ENCODE results near the gene USP25. TPM values are rescaled to one million over a fixed set of nuclear protein-coding genes. Genes with fewer than 3 reads are reported as not detected.

The USP25 gene
- total and polyA plus RNA-seq, 9 of the 15 experiments (the other 6 are each of a cell fraction or from before 2014, with no cell fraction given), result 7.8 to 44.9 (median 31.4) TPM

GRCh38 chr21:15731243-15731613 is 1.4 kb downstream of the USP25 start (continued):
- TF ChIP-seq ZNF655 (CRISPR knock-in tag; IDR thresholded peaks at IDR 0.05), result no peak
- no peak for TF ChIP-seq RFX7 (CRISPR knock-in tag; IDR thresholded peaks at IDR 0.05)
- TF ChIP-seq, protein P1, sequence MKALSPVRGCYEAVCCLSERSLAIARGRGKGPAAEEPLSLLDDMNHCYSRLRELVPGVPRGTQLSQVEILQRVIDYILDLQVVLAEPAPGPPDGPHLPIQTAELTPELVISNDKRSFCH (CRISPR knock-in tag; IDR thresholded peaks at IDR 0.05), result no peak
- TF ChIP-seq, protein P1 (tag; IDR thresholded peaks at IDR 0.05), result no peak
- peak in 1 of 2 experiments; percentile 51; a peak in 1 of 4 replicates for TF ChIP-seq KDM4B (IDR thresholded peaks at IDR 0.05; ENCODE audit: borderline replicate concordance in 2 of 2, low read depth in 1 of 2)
- no peak for TF ChIP-seq NCOA2 (IDR thresholded peaks at IDR 0.05; ENCODE audit: partially characterized antibody in 2 of 2)
- no peak for TF ChIP-seq LEF1 (IDR thresholded peaks at IDR 0.05)
- TF ChIP-seq, protein P2, sequence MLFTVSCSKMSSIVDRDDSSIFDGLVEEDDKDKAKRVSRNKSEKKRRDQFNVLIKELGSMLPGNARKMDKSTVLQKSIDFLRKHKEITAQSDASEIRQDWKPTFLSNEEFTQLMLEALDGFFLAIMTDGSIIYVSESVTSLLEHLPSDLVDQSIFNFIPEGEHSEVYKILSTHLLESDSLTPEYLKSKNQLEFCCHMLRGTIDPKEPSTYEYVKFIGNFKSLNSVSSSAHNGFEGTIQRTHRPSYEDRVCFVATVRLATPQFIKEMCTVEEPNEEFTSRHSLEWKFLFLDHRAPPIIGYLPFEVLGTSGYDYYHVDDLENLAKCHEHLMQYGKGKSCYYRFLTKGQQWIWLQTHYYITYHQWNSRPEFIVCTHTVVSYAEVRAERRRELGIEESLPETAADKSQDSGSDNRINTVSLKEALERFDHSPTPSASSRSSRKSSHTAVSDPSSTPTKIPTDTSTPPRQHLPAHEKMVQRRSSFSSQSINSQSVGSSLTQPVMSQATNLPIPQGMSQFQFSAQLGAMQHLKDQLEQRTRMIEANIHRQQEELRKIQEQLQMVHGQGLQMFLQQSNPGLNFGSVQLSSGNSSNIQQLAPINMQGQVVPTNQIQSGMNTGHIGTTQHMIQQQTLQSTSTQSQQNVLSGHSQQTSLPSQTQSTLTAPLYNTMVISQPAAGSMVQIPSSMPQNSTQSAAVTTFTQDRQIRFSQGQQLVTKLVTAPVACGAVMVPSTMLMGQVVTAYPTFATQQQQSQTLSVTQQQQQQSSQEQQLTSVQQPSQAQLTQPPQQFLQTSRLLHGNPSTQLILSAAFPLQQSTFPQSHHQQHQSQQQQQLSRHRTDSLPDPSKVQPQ (CRISPR knock-in tag; IDR thresholded peaks at IDR 0.05; ENCODE audit: borderline replicate concordance), result no peak
- TF ChIP-seq TEAD4 (IDR thresholded peaks at IDR 0.05; ENCODE audit: low read length), result no peak
- TF ChIP-seq TEAD4 (CRISPR knock-in tag; IDR thresholded peaks at IDR 0.05; ENCODE audit: borderline replicate concordance), result no peak
- TF ChIP-seq GATAD2A (IDR thresholded peaks at IDR 0.05), result no peak
- 0 out of 2 replicates have a peak, but pooled peaks have one; percentile 18 for TF ChIP-seq SMARCE1 (IDR thresholded peaks at IDR 0.05)
- TF ChIP-seq TBP (optimal IDR thresholded peaks at IDR 0.05; ENCODE audit: low read depth, low read length), result peak; percentile 49
- TF ChIP-seq EGR1 (conservative IDR thresholded peaks at IDR 0.05), result no peak
- peak; percentile 28; the same call in 1 of the 2 replicates for TF ChIP-seq FOSL1 (tag; conservative IDR thresholded peaks at IDR 0.05)
- TF ChIP-seq SAP30 (IDR thresholded peaks at IDR 0.05; ENCODE audit: borderline replicate concordance, insufficient read depth, low read depth, low read length, poor library complexity, severe bottlenecking), result peak; percentile 28
- 0 out of 2 replicates have a peak, but pooled peaks have one; percentile 28 for TF ChIP-seq JUN (IDR thresholded peaks at IDR 0.05; ENCODE audit: borderline replicate concordance, low read depth, low read length)
- no peak for TF ChIP-seq JUN (CRISPR knock-in tag; IDR thresholded peaks at IDR 0.05; ENCODE audit: borderline replicate concordance)
- no peak for TF ChIP-seq USF2 (CRISPR knock-in tag; IDR thresholded peaks at IDR 0.05)
- TF ChIP-seq POU5F1 (IDR thresholded peaks at IDR 0.05; ENCODE audit: borderline replicate concordance, low read depth, low read length, partially characterized antibody), result no peak
- TF ChIP-seq, protein P3, sequence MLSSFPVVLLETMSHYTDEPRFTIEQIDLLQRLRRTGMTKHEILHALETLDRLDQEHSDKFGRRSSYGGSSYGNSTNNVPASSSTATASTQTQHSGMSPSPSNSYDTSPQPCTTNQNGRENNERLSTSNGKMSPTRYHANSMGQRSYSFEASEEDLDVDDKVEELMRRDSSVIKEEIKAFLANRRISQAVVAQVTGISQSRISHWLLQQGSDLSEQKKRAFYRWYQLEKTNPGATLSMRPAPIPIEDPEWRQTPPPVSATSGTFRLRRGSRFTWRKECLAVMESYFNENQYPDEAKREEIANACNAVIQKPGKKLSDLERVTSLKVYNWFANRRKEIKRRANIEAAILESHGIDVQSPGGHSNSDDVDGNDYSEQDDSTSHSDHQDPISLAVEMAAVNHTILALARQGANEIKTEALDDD (IDR thresholded peaks at IDR 0.05), result peak; percentile 97
- TF ChIP-seq U2AF1 (optimal IDR thresholded peaks at IDR 0.05; ENCODE audit: low read depth, low read length), result no peak
